HG02642 (cell line): ENCODE data around the gene ZSWIM3.

Experiments
- ATAC-seq: cut with Tn5 transposase; IDR thresholded peaks from one replicate; pipeline ENCODE4 v1.9.1; 2021; ENCODE audit warnings: mild to moderate bottlenecking; ENCODE audit not compliant: unreplicated experiment, poor library complexity

The ZSWIM3 gene

DNA sequence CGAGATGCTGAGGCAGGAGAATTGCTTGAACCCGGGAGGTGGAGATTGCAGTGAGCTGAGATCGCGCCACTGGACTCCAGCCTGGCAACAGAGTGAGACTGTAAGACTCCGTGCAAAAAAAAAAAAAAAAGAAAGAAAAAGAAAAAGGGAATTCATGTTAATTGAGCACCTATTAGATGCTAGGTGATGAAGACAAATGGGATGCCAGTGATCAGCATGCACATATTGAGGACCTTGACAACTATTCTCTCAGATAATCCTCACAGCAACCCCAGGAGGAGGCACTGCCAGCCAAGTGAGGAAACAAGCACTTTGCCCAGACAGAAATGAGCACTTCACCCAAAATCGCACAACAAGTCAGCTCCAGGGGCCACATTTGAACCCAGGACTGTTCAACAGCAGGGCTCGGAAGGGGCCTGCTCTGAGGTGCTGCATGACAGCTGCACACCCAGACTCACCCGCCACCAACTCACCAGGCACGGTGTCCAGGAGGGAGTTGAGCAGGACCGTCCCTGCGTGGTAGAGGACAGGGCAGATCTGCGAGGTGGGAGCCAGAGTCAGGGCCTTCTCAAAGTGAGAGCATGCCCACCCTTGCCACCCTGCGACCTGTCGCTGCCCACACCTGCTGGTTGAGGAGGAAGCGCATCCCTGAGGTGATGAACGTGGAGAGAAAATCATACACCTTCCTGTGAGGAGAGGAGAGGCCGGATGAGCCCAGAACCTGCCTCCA lies 50.0 kb downstream of the ZSWIM3 start:
- no peak for ATAC-seq

DNA sequence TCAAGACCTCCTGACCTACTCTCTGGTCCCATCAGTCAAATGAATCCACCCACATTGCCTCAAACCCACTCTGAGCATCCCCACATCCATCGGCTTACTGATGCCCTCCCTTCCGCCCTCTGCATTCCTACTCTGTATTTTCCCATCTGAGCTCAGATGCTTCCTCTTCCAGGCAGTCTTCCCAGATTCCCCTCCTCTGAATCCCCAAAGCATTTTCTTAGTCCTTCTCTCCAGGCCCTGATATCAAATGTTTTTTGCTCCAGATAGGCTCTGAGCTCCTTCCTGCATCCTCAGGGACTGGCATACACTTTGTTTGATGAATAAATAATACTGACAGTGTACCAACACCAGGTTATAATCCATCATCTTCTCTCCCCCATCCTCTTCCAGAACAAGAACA lies 50.7 kb downstream of the ZSWIM3 start:
- no peak for ATAC-seq

DNA sequence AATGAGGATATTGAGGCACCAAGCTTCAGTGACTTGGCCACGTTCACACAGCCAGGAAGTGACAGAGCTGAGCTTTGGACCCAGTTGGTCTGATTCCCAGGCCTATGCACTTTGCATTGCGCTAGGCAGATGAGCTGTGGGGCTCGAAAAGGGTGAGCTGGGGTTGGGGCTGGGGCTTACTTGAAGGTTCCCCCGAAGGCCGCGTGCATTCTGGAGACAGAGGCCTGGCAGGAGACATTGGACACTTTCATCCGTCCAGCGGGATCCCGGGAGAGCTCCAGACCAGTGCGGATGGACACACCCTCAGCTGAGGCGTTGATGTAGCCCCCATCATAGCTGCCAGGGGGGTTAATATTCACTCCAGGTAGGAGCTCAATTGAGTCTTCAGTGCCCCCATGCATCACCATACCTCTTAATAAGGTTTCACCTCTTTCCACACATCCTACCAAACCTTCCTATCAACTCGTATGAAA lies 52.0 kb downstream of the ZSWIM3 start:
- ATAC-seq = no peak

DNA sequence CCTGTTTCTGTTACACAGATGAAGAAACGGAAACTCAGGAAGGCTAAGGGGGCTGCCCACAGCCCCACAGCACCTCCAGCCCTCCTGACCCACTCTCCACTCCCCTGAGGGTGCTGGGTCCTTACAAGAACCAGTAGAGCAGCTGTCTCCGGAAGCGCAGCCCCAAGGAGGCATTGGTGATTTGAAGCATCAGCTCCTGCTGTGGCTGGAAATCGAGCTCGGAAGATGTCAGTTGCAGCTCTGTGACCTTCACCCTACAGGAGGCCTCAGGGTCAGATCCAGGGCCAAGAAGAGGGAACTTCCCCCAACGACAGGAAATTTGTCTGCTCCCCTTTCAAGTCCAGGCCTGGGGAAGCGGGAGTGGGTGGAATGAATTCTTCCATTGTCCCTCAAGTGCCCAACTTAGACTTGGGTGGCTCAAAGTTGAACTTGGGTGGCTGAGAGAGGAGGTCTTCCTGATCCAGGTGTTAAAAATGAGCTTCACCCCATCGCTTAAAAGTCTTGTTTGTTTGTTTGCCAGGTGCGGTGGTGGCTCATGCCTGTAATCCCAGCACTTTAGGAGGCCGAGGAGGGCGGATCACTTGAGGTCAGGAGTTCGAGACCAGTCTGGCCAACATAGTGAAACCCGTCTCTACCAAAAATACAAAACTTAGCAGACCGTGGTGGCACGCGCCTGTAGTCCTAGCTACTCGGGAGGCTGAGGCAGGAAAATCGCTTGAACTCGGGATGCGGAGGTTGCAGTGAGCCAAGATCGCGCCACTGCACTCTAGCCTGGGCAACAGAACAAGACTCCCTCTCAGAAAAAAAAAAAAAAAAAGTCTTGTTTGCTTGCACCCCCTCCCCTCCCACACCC lies 52.6 kb downstream of the ZSWIM3 start:
- no peak for ATAC-seq

DNA sequence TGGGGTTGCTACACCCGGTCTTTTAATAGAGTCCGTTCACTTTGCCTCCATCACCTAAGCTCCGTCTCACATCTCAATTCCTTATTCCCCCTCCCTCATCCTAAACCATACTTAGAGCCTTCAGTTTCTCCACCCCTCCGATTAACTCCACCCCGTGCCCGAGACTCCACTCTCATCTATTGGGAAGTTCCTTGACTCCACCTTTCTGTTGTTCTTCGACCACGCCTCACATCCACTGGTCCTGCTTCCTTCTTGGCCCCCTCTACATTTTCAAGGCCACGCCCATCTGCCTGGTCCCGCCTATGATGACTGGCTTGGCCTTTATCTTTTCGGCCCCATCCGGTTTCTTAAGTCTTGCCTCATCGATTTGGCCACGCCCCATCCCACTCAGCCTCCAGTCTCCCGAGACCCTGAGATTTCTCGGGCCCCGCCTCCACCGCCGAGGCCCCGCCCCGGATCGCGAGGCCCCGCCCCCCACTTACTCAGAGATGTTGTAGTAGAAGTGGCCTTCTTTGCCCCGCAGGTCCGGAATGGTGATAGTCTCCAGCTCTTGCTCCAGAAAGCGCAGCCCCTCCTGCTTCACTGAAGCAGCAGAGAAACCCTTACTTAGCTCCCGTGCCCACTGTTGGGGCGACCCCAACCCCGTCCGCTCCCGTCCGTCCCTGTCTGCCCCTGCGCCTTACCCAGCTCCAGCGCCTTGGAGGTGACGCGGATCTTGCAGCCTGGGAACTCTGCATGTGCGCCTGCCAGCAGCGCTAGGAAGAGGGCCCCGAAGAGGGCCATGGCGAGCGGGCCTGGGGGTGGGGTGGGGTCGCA lies 53.5 kb downstream of the ZSWIM3 start:
- ATAC-seq = peak; percentile 91

DNA sequence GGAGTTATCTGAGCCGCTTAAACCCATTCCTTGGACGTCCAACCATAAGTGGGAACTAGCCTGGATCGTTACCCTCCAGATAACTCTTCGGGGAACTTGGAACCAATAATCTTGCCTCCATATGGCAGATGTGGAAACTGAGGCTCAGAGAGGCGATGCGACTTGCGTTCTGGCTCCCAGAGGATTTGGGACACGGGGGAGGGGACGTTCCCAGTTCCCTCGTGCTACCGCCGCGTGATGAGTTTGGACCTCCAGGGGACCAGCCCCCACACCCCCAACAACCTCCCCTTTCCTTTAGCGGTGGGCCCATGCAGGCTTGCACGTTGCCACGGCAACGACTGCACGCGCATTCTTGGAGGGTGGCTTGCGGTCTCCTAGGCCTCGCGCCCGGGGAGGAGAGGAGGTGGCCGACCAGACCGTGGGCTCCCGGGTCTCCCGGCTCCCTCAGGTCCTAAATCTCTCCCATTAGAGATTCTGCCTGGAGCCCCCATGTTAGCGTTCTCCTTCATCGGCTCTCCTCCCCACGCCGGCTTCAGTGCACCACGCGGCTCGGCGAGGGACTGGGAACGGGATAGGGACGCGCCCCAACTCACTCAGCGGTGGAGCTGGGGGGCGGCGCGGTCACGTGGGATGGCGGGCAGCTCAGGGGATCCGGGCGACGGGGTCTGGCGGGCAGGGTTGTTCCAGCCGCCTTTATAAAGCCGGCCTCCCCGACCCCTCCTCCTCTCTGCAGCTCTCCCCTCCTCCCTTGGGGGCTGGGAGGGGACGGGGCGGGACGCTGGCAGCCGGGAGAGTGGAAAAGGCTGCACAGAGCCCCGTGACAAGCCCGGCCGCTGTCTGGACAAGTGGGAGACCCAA lies 54.3 kb downstream of the ZSWIM3 start, which contains the start of gene PLTP:
TSS of gene PLTP (minus strand) at position 670 of the 858 bp plus-strand sequence. CDS start 703 bp downstream, outside the sequence.
- no peak for ATAC-seq

DNA sequence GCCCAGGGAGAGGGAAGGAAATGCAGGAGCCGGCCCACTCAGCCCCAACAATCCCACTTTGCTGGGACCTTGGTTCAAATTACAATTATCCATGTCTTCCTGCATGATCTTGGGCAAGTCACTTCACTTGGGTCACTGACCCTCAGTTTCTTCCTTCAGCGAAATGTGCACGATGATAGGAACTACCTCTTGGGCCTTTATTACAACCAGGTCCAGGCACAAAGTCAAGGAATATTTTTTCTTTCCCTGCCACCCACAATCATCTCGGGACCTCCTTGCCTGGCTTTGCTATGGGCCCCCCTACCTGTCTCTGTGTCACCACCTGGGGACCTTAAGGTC lies 54.9 kb downstream of the ZSWIM3 start:
- ATAC-seq = no peak

DNA sequence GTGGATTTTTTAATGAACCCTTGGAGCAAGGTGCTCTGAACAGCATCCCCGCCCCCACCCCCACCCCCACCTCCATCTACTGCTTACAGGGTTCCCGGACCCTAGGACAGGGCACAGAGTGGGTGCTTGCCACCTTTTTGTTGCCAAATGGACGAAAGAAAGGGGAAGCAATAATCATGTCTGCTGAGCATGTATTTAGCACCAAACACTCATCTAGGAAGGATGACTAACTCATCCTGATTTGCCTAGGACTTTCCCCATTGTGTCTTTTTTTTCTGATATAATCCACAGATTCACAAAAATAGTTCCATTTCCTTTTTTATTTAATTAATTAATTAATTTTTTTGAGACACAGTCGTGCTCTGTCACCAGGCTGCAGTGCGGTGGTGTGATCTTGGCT lies 55.7 kb downstream of the ZSWIM3 start:
- ATAC-seq = no peak

DNA sequence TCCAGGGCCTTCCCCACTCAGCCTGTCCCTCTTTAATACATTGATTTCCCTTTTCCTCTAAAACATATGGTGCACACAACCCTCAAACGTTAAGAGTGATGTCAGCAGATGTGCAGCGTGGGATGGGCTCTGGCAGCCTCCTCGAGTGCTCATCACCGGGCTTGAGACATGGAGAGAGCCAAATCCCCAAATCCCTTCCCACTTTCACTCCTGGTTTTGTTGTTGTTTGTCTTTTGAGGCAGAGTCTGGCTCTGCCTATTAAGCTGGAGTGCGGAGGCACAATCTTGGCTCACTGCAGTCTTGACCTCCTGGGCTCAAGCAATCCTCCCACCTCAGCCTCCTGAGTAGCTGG lies 60.4 kb downstream of the ZSWIM3 start:
- ATAC-seq = no peak

DNA sequence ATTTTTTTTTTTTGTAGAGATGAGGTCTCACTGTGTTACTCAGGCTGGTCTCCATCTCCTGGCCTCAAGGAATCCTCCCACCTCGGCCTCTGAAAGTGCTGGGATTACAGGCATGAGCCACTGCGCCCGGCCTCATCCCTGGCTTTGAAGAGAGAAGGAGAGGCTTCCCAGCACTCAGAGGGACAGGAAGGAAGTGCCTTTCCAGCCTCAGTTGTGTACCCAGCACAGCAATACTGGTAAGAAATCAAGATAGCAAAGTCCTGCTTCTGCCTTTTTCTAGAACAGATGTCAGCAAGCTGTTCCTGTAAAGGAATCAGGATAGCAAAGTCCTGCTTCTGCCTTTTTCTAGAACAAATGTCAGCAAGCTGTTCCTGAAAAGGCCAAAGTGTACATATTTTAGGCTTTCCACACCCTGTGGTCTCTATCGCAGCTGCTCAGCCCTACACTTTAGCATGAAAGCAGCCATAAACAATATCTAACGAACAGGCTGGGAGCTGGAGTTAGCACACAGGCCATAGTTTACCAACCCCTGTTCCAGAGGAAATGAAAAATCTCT lies 60.8 kb downstream of the ZSWIM3 start:
- ATAC-seq = no peak

DNA sequence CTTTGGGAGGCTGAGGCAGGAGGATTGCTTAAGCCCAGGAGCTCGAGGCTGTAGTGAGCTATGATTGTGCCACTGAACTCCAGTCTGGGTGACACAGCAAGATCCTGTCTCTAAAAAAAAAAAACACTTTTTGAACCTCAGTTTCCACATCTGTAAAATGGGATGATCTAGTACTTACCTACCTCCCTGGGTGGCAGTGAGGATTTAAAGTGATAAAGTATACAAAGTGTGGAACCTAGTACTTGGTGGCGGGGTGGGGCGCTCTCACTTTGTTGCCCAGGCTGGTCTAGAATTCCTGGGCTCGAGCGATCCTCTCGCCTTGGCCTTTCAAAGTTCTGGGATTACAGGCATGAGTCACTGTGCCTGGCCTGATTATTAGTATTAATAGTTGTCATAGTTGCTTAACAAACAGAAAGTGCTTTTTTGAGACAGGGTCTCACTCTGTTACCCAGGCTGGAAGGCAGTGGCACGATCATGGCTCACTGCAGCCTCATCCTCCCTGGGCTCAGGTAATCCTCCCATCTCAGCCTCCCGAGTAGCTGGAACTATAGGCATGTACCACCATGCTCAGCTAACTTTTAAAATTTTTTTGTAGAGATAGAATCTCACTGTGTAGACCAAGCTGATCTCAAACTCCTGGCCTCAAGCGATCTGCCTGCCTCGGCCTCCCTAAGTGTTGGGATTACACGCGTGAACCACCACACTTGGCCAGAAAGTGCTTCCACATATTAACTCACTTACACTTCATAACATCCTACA lies 61.5 kb downstream of the ZSWIM3 start:
- ATAC-seq = no peak

DNA sequence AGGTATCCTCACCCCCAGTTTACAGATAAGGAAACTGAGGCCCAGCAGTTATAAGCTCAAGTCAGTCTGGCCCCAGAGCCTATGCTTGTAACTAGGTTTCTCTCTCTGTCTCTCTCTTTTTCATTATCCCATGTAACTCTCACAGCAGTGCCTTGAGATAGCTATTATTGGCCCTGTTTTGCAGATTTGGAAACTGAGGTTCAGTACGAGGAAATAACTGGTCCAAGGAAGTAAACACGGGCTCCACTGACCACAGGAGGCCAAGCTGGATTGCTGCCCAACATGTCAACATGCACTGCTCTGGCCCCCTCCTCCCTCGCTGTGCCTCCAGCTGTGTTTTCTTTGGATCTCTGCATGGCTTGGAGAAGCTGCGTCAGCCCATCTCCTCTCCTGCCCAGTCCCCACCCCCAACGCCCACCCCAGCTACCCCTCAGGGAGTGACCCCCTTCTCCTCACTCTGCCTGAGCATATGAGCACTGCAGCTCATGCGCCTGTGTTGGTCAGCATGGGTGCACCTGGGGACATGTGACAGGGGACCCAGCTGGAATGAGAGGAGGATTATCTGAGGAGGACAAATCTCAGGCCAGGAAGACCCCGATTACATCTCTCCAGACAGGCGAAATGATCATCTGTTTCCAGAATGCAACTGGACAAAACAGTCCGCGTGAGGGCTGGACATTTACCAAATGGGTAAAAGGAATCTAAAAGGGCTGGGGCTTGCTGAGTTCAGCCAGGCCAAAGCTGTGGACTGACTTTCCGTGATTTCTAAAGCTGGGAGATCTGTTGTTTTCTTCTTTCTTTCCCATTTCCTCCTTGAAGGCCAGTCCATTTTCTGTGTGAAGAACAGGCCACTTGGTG lies 62.4 kb downstream of the ZSWIM3 start:
- ATAC-seq = no peak

DNA sequence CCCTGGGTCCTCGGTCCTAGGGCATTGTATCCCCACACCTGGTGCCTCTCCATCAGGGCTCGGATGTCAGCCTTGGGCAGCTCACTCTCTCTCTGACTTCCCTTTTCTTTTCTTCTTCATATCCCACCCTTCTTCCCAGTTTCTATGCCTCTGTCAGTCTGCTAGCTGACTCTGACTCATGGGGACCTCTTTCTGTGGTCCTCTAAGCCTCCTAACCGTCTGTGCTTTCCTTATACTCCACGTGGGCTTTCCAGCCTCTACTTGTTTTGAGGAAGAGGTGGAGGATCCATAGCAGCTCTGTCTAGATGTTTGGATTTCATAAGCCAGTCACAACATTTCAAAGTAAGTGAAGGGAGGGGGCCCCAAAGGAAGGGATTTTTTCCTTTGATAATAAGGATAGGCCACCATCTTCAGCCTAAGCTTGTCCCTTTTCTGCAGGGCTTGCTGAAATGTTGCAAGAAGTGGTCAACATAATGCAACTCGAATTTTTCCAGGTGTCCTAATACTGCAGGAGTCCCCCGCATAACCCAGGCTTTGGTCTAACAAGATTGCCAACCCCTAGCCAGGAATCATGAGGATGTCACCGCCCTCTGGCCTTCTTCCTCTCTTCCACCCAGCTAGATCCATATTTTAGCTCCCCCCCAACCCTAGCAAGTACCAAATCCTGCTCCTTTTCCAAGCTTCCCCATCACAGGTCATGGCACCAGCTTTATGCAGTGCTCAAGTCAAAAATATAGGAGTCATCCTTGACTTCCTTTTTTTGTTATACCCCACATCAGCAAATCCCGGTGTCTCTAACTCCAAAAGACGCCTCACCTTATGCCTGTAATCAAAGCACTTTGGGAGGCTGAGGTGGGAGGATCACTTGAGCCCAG lies 63.3 kb downstream of the ZSWIM3 start:
- no peak for ATAC-seq

DNA sequence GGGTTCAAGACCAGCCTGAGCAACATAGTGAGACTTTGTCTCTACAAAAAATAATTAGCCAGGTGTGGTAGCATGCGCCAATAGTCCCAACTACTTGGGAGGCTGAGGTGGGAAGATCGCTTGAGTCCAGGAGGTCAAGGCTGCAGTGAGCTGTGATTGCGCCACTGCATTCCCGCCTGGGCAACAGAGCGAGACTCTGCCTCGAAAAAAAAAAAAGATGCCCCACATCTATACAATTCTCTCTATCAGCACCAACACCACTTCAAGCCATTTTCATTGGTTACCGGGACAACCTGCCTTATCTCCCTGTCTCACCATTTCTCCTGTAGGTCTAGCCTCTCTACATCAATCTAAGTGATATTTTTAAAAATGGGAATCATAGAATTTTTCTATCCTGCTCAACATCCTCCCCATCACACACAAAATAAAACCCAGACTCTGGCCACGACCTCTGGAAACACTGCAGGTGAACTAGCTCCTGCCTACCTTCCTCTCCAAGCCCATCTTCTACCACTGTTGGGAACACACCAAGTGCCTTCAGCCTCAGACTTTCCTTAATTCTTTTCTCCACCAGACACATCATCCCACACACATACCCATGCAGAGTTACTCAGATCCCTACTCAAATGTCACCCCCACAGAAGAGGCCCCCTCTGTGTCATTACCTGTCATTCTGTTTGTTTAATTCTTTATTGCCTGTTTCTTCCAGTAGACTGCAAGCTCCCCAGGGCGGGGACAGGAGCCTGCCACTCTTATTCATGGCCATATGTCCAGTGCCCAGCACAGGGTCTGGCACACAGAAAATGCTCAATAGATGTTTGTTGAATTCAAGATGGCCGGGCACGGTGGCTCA lies 64.1 kb downstream of the ZSWIM3 start:
- ATAC-seq = no peak

DNA sequence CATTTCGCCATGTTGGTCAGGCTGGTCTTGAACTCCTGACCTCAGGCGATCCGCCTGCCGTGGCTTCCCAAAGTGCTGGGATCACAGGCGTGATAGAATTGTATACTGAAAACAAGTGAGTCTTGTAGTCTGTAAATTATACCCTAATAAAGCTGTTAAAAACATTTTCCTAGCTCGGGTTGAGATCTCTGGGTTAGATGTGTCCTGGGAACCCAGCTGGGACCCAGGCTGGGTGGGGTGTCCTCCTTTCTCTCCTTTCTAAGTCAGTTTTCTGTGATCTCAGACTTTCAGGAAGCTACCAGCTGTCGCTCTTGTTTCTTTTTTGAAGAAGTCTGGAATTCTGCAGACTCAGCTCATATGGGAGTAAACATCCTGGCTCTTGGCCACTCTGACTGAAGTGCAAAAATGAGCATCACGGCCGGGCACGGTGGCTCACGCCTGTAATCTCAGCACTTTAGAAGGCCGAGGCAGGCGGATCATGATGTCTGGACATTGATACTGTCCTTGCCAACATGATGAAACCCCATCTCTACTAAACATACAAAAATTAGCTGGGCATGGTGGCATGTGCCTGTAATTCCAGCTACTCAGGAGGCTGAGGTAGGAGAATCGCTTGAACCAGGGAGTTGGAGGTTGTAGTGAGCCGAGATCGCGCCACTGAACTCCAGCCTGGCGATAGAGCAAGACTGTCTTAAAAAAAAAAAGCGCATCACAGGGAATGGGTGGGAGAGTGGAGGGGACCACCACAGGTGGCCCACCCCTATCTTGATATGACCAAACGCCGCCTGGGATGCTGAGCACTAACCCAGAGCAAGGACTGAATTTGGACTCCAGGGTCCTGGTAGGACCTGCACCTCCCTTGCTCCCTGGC lies 67.2 kb downstream of the ZSWIM3 start:
- ATAC-seq = no peak
